ENCODE measurements around the gene PPM1A.

The PPM1A gene

GRCh38 chr14:60288279-60288678 is 39.3 kb downstream of the PPM1A start:
- Histone ChIP-seq H3F3A (ENCODE audit: insufficient read depth, low read length) (no peaks in the 10 kb centered on the region), H3K9me2 (ENCODE audit: low read depth, low read length) (no peaks in the 10 kb centered on the region), H3K4me2 (ENCODE audit: low read length) (no peak overlapping the region), H4K20me1 (ENCODE audit: insufficient read depth, low read length) (no peaks in the 10 kb centered on the region), H3K4me1 (ENCODE audit: insufficient read depth, low read length, severe bottlenecking) (no peaks in the 10 kb centered on the region), H3K79me2 (ENCODE audit: insufficient read depth, low read length) (0 out of 2 replicates have a peak, but pooled peaks cover 6% of the 10 kb centered on the region), H3K27me3 (ENCODE audit: insufficient read depth, low read length) (no peaks in the 10 kb centered on the region), H3K9me3 (ENCODE audit: low read length) (no peaks in the 10 kb centered on the region), H2AFZ (ENCODE audit: low read length) (no peak overlapping the region), H3K36me3 (ENCODE audit: insufficient read depth, low read length) (peaks cover 77% of the 10 kb centered on the region), H3K4me3 (ENCODE audit: low read depth, low read length, poor library complexity, severe bottlenecking) (no peak overlapping the region), H3K9ac (ENCODE audit: low read length) (no peak overlapping the region), H3K27ac (ENCODE audit: low read depth, low read length, poor library complexity, severe bottlenecking) (no peak overlapping the region)
- no peak for TF ChIP-seq CTCF (IDR thresholded peaks at IDR 0.05; ENCODE audit: low read length)
- no peak for TF ChIP-seq EZH2 (IDR thresholded peaks at IDR 0.05; ENCODE audit: borderline replicate concordance, low read length)

- Histone ChIP-seq H3K4me1 (ENCODE audit: insufficient read depth, low read length, severe bottlenecking) (no peaks in the 10 kb centered on the region), H4K20me1 (ENCODE audit: insufficient read depth, low read length) (no peaks in the 10 kb centered on the region), H3K79me2 (ENCODE audit: insufficient read depth, low read length) (no peaks in the 10 kb centered on the region), H3K9me2 (ENCODE audit: low read depth, low read length) (no peaks in the 10 kb centered on the region), H3K27ac (ENCODE audit: low read depth, low read length, poor library complexity, severe bottlenecking) (no peak overlapping the region), H3F3A (ENCODE audit: insufficient read depth, low read length) (no peaks in the 10 kb centered on the region), H3K9me3 (ENCODE audit: low read length) (no peaks in the 10 kb centered on the region), H3K27me3 (ENCODE audit: insufficient read depth, low read length) (no peaks in the 10 kb centered on the region), H2AFZ (ENCODE audit: low read length) (no peak overlapping the region), H3K4me2 (ENCODE audit: low read length) (no peak overlapping the region), H3K36me3 (ENCODE audit: insufficient read depth, low read length) (peaks cover 79% of the 10 kb centered on the region), H3K9ac (ENCODE audit: low read length) (no peak overlapping the region), H3K4me3 (ENCODE audit: low read depth, low read length, poor library complexity, severe bottlenecking) (no peak overlapping the region)
- no peak for TF ChIP-seq EZH2 (IDR thresholded peaks at IDR 0.05; ENCODE audit: borderline replicate concordance, low read length)
- no peak for TF ChIP-seq CTCF (IDR thresholded peaks at IDR 0.05; ENCODE audit: low read length)
Observed at GRCh38 chr14:60294411-60295069, 45.5 kb downstream of the PPM1A start.

GRCh38 chr14:60300019-60300418 is 51.0 kb downstream of the PPM1A start:
- no peaks in the 10 kb centered on the region for H3K79me2 ChIP-seq (ENCODE audit: insufficient read depth, low read length)
- H3K9me2 ChIP-seq (ENCODE audit: low read depth, low read length): no peaks in the 10 kb centered on the region
- no peak overlapping the region for H2AFZ ChIP-seq (ENCODE audit: low read length)
- H3K27me3 ChIP-seq (ENCODE audit: insufficient read depth, low read length): no peaks in the 10 kb centered on the region
- no peaks in the 10 kb centered on the region for H3F3A ChIP-seq (ENCODE audit: insufficient read depth, low read length)
- H3K27ac ChIP-seq (ENCODE audit: low read depth, low read length, poor library complexity, severe bottlenecking): no peak overlapping the region
- H3K9me3 ChIP-seq (ENCODE audit: low read length): no peaks in the 10 kb centered on the region
- no peaks in the 10 kb centered on the region for H4K20me1 ChIP-seq (ENCODE audit: insufficient read depth, low read length)
- TF ChIP-seq CTCF (IDR thresholded peaks at IDR 0.05; ENCODE audit: low read length): no peak
- TF ChIP-seq EZH2 (IDR thresholded peaks at IDR 0.05; ENCODE audit: borderline replicate concordance, low read length): no peak
- no peak overlapping the region for H3K4me2 ChIP-seq (ENCODE audit: low read length)
- no peak overlapping the region for H3K9ac ChIP-seq (ENCODE audit: low read length)
- peaks cover 15% of the 10 kb centered on the region for H3K4me1 ChIP-seq (ENCODE audit: insufficient read depth, low read length, severe bottlenecking)
- no peak overlapping the region for H3K4me3 ChIP-seq (ENCODE audit: low read depth, low read length, poor library complexity, severe bottlenecking)
- H3K36me3 ChIP-seq (ENCODE audit: insufficient read depth, low read length): peaks cover 32% of the 10 kb centered on the region

All from OCI-LY1 (cell line).